Muscle layer of colon (tissue), 2 donors: ENCODE data around the gene MOK.
A peak's percentile ranks its signal among the peaks of the same experiment; 100 is the strongest.

ENCODE experiments used
- H3K27ac ChIP-seq: one replicate; pipeline ENCODE4 v1.7.0; 2013; ENCODE audit warnings: low read depth, mild to moderate bottlenecking, low read length, moderate library complexity
- H3K27me3 ChIP-seq, 2 donors: one replicate each; pipeline ENCODE4 v1.7.0; 2013; ENCODE audit warnings: low read length in 2 of 2, mild to moderate bottlenecking in 2 of 2; ENCODE audit not compliant: insufficient read depth in 2 of 2, control insufficient read depth in 1 of 2
- H3K36me3 ChIP-seq: one replicate; pipeline ENCODE4 v1.7.0; 2013; ENCODE audit warnings: mild to moderate bottlenecking, low read length; ENCODE audit not compliant: insufficient read depth
- H3K4me1 ChIP-seq: one replicate; pipeline ENCODE4 v1.7.0; 2013; ENCODE audit warnings: mild to moderate bottlenecking, low read length; ENCODE audit not compliant: insufficient read depth
- H3K4me3 ChIP-seq, 2 donors: one replicate each; pipeline ENCODE4 v1.7.0; 2013; ENCODE audit warnings: low read length in 2 of 2, low read depth in 1 of 2, mild to moderate bottlenecking in 1 of 2, moderate library complexity in 1 of 2
- H3K9ac ChIP-seq: one replicate; pipeline ENCODE4 v1.7.0; 2013; ENCODE audit warnings: low read length
- H3K9me3 ChIP-seq: one replicate; pipeline ENCODE4 v1.7.0; 2013; ENCODE audit warnings: mild to moderate bottlenecking, low read length
- donor health status: abdominal sarcoma.
- donor health status: Adenocarcinoma of cecum.

MOK gene

DNA sequence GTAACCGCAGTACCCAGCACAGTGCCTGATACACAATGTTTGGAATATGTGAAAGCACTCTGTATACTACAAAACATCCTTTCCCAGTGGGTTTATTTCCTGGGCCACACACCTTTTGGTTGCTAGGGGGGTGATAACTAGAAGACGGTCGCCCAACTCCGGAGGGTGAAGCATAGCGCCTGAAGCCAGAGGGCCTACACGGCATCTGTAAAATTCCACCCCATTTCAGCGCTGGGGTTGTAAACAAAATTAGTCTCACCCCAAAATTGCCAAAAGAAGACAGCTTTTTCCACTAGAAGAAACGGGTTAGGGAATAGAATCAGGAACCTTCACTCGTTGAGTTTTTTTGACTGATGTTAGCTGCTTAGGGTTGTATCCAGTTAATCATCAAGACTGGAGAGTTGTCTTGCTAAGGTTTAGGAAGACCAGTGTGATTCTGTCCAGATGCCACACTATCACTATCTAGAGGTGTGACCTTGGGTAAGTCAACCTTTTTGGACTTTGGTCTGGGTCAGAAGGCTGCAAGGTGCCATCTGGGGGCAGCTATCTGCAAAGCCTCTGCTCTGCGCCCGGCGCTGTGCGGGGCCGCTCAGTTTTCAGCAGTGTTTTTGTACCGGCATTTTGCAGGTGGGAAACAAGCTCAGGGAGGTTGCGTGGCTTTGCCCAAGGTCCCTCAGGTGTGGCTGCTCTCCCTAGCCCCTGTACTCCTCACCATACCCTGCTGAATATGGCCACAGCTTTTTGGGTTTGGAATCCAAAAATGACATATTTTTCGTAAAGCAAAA lies 15.9 kb upstream of the MOK start:
- Histone ChIP-seq H3K36me3 (no peaks in the 10 kb centered on the region), H3K27ac (peak overlapping the region; percentile 83), H3K27me3 (no peaks in the 10 kb centered on the region), H3K4me3 (peak overlapping the region in 1 of 2 donors; percentile 80), H3K9ac (peak overlapping the region; percentile 88), H3K9me3 (no peaks in the 10 kb centered on the region), H3K4me1 (peaks cover 12% of the 10 kb centered on the region)

- Histone ChIP-seq H3K4me1 (peaks cover 13% of the 10 kb centered on the region), H3K4me3 (peak overlapping the region; percentile 72 to 80), H3K27me3 (no peaks in the 10 kb centered on the region), H3K27ac (peak overlapping the region; percentile 83), H3K9ac (peak overlapping the region; percentile 88), H3K36me3 (no peaks in the 10 kb centered on the region), H3K9me3 (no peaks in the 10 kb centered on the region)
Observed at GRCh38 chr14:102320033-102320660, 15.2 kb upstream of the MOK start.

DNA sequence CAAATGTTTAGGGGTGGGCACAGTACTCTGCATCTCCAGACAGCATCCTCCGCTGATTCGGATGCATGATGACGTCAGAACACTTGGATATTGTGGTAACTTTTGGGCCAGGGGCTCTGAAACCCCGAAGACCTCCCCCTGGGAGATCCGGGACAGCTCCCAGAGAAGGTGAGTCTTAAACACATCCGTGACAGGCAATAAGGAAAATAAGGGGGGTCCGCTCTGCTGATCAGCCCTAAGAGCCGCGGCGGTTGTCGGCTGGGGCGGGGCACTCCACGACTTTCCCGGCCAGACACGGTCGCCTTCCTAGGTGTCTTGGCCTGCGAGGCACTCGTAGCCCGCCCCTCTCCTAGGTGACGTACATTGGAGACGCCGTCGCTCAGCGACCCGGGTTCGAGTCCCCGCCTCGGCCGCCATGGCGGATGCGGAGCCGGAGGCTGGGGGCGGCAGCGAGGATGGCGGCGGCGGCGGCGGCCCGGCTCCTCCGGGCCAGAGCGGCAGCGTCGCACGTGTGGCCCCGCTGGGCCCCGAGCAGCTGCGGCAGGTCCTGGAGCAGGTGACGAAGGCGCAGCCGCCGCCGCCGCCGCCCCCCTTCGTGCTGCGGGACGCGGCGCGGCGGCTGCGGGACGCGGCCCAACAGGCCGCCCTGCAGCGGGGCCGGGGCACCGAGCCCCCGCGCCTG lies 14.5 kb upstream of the MOK start, which contains the start of gene ZNF839:
ZNF839 (plus strand) TSS at position 396 of the 682 bp plus-strand sequence; CDS start at position 416, 20 bp downstream.
- no peaks in the 10 kb centered on the region for H3K27me3 ChIP-seq
- H3K27ac ChIP-seq: peak within 1 kb of the TSS; percentile 87
- H3K9ac ChIP-seq: peak within 1 kb of the TSS; percentile 94
- peaks cover 13% of the 10 kb centered on the region for H3K4me1 ChIP-seq
- no peaks in the 10 kb centered on the region for H3K36me3 ChIP-seq
- H3K4me3 ChIP-seq: peak within 1 kb of the TSS; percentile 73 to 80
- no peaks in the 10 kb centered on the region for H3K9me3 ChIP-seq

GRCh38 chr14:102318781-102319276 lies 13.9 kb upstream of the MOK start:
- Histone ChIP-seq H3K9me3 (no peaks in the 10 kb centered on the region), H3K9ac (peak overlapping the region; percentile 94), H3K4me1 (peaks cover 13% of the 10 kb centered on the region), H3K27me3 (no peaks in the 10 kb centered on the region), H3K4me3 (peak overlapping the region; percentile 72 to 73), H3K27ac (peak overlapping the region; percentile 87), H3K36me3 (no peaks in the 10 kb centered on the region)

DNA sequence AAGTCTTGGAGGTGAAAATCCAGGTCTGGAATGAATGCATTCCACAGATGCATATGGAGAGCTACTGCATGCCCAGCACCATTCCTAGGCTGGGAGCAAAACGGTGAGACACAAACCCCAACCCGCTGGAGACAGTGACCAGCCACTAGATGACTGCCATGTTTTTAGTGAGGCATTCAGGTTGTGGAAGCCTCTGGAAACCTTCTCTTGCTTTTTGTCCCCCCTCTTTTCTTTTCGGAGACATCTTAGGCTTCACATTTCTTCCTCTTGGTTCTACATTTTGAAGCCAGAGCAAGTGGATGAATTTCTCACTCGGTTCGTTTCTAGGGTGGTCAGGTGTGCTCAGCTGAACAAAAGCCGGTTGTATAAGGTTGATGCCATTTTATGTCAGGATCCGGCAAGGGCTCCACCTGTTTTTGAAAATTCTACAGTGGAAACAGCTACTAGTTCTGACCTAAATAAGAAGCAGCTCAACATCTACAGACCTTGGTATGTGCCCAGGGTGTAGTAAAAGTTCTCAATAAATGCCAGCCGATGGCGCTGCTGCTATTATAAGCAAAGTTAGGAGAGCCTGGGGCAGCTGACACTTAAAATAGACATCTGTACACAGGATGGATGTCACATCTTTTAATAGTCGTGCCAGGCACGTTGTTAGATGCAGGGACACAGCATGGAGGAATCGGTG lies 12.7 kb upstream of the MOK start:
- peaks cover 18% of the 10 kb centered on the region for H3K4me1 ChIP-seq

DNA sequence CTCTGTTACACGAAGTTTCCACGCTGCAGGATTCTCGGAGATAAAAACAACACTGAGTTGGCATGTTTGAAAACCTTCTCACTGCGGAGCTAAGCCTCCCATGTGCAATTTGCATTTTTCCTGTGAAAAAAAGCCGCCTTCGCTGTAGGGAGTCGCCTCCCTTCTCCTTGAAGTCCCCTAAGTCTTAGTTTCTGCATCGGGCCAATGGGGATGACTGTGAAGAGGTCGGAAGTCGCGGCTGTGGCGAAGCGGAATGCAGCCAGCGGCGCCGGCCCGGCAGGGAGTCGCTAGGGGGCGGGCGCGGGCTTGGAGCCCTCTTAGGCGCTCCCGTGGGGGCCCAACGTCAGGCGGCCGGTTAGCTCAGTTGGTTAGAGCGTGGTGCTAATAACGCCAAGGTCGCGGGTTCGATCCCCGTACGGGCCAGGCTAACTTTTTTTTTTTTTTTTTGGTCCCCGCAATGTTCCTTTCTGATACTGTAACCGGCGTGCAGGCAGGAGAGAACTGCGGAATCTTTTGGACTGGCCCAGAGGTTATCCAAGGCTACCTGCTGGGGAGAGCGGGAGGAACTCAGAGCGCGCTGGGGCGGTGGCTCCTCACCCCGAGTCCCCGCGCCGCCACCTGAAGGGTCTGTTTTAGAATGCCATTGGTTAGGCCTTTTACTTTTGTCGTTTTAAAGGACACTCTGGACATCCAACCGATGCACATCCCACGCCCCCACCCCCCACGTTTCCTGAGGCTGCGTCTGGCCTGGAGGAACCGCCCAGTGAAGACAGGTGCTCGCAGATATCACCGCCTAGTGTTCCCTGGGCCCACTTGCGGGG lies 12.0 kb upstream of the MOK start:
- Histone ChIP-seq H3K9me3 (no peaks in the 10 kb centered on the region), H3K4me1 (peaks cover 18% of the 10 kb centered on the region), H3K9ac (peak overlapping the region; percentile 19), H3K27ac (peak overlapping the region; percentile 74), H3K36me3 (no peaks in the 10 kb centered on the region), H3K27me3 (no peaks in the 10 kb centered on the region), H3K4me3 (peak overlapping the region; percentile 38 to 80)

More for the DNA sequence above, 12.7 kb upstream of the MOK start:
- H3K9me3 ChIP-seq: no peaks in the 10 kb centered on the region
- peak overlapping the region; percentile 3 for H3K9ac ChIP-seq
- peak overlapping the region; percentile 74 for H3K27ac ChIP-seq
- no peaks in the 10 kb centered on the region for H3K27me3 ChIP-seq
- H3K36me3 ChIP-seq: no peaks in the 10 kb centered on the region
- H3K4me3 ChIP-seq: peak overlapping the region; percentile 38 to 80

- Histone ChIP-seq H3K9me3 (no peaks in the 10 kb centered on the region), H3K4me1 (peaks cover 18% of the 10 kb centered on the region), H3K27me3 (no peaks in the 10 kb centered on the region), H3K4me3 (peak overlapping the region; percentile 7 to 80), H3K9ac (peak overlapping the region; percentile 19), H3K27ac (peak overlapping the region; percentile 74), H3K36me3 (no peaks in the 10 kb centered on the region)
Observed at GRCh38 chr14:102316338-102316742, 11.4 kb upstream of the MOK start.

DNA sequence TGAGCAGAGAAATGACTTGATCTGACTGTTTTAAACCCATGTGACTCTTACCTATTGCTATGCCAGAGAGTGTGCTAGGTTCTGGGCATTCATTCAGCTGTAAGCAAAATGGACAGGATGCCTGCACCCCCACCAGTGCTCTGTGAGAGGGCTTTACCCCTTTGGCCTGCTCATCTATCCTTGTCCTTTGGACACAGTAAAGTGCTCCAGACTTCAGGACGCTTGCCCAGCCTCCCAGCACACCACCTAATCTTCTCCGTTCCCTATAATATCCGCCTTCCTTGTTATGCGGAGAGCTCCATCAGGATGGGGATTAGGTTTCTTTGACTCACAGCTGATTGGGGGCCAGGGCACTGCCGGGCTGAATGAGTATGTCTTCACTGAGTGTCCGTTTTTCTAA lies 10.2 kb upstream of the MOK start:
- H3K4me1 ChIP-seq: peaks cover 18% of the 10 kb centered on the region
- no peak overlapping the region for H3K9ac ChIP-seq
- H3K27ac ChIP-seq: no peak overlapping the region

DNA sequence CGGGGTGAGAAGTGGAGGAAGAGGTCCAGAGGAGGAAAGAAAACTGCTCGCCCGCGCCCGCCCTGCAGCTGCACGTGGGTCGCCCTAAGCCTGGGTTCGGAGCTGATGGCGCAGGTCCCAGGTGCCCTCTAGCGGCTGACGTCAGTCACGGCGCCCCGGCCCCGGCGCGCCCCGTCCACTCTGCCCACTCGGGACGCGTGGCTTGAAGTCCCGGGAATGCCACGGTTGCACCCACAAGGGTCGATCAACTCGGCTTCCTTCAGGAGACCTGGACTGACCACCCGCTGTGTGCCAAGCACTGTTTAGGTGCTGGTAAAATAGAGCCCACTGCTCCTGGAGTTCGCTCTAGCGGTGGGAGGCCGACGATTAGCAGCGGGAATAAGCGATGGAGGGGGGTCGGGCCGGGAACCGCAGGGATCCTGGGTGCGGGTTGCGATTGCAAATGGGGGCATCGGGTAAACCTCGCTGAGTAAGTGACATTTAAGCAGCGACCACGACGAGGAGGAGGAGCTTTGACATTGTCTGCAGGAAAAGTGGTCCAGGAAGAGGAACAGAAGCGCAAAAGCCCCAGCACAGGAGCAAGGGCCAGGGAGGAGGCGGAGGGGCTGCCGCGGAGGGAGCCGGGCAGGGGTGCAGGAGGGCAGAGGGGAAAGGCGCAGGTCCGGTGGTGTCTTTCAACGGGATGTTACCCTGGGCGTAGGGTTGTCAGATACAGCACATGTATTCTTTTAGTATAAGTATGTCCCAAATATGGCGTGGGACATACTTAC lies 9.5 kb upstream of the MOK start:
- peak overlapping the region; percentile 5 for H3K27ac ChIP-seq
- peaks cover 18% of the 10 kb centered on the region for H3K4me1 ChIP-seq
- peak overlapping the region; percentile 44 to 62 for H3K4me3 ChIP-seq
- peak overlapping the region; percentile 39 for H3K9ac ChIP-seq
- no peaks in the 10 kb centered on the region for H3K9me3 ChIP-seq
- no peaks in the 10 kb centered on the region for H3K27me3 ChIP-seq
- no peaks in the 10 kb centered on the region for H3K36me3 ChIP-seq

More for the DNA sequence above, 10.2 kb upstream of the MOK start:
- H3K27me3 ChIP-seq: no peaks in the 10 kb centered on the region
- no peak overlapping the region for H3K4me3 ChIP-seq
- H3K36me3 ChIP-seq: no peaks in the 10 kb centered on the region
- no peaks in the 10 kb centered on the region for H3K9me3 ChIP-seq

- Histone ChIP-seq H3K27ac (no peak overlapping the region), H3K36me3 (no peaks in the 10 kb centered on the region), H3K4me1 (peaks cover 4% of the 10 kb centered on the region), H3K9me3 (no peaks in the 10 kb centered on the region), H3K4me3 (no peak overlapping the region), H3K27me3 (no peaks in the 10 kb centered on the region), H3K9ac (no peak overlapping the region)
Observed at GRCh38 chr14:102303664-102304063, 1.3 kb downstream of the MOK start.
